Activated CD4-positive, alpha-beta T cell treated with anti-CD3 and anti-CD28 coated beads for 24 hours (primary cell): ENCODE measurements around the gene DIDO1.
"Not testable (repeated sequence)": the region's sequence is repeated elsewhere in the genome, so short reads cannot be mapped to it uniquely, and the experiment has no call there.

Source experiments
- DNase-seq, 2 donors: peaks; one replicate each; pipeline ENCODE4 v3.0.0-alpha.2; 2020; ENCODE audit warnings: low read depth in 2 of 2

The DIDO1 gene

GRCh38 chr20:62962891-62963613 is 36.7 kb upstream of the DIDO1 start:
- no peak for DNase-seq

GRCh38 chr20:62962221-62962879 is 36.0 kb upstream of the DIDO1 start:
- no peak for DNase-seq

GRCh38 chr20:62961799-62962198 is 35.5 kb upstream of the DIDO1 start:
- no peak for DNase-seq

GRCh38 chr20:62961310-62961783 is 35.0 kb upstream of the DIDO1 start:
- no peak for DNase-seq

GRCh38 chr20:62960446-62961309 is 34.4 kb upstream of the DIDO1 start:
- not testable (repeated sequence) for DNase-seq

- DNase-seq, result no peak
Measured at GRCh38 chr20:62959998-62960436, 33.7 kb upstream of the DIDO1 start.

GRCh38 chr20:62959101-62959971 is 33.0 kb upstream of the DIDO1 start:
- DNase-seq, result no peak

- no peak for DNase-seq
Measured at GRCh38 chr20:62958388-62959100, 32.2 kb upstream of the DIDO1 start.

GRCh38 chr20:62957136-62958117 is 31.1 kb upstream of the DIDO1 start:
- DNase-seq, result no peak

GRCh38 chr20:62956387-62957135 is 30.3 kb upstream of the DIDO1 start:
- no peak for DNase-seq

GRCh38 chr20:62955519-62956386 is 29.4 kb upstream of the DIDO1 start:
- no peak for DNase-seq

GRCh38 chr20:62953839-62954703 is 27.8 kb upstream of the DIDO1 start:
- peak in 1 of 2 donors; percentile 31 for DNase-seq

- no peak for DNase-seq
Measured at GRCh38 chr20:62952968-62953838, 26.9 kb upstream of the DIDO1 start.

GRCh38 chr20:62952373-62952967 is 26.2 kb upstream of the DIDO1 start, which contains the start of gene SLC17A9:
Gene SLC17A9 (plus strand): TSS chr20:62952709. CDS start chr20:62952831, 122 bp downstream.
- DNase-seq, result no peak

GRCh38 chr20:62951896-62952372 is 25.6 kb upstream of the DIDO1 start:
- no peak for DNase-seq
